Stimulated activated effector memory CD8-positive, alpha-beta T cell treated with anti-CD3 and anti-CD28 coated beads, Interleukin-12 subunit alpha, Interleukin-12 subunit beta, amount 100 ng/mL, for 72 hours (primary cell): ENCODE results near the gene LTO1.

ENCODE experiments used
- ATAC-seq: fragments of 150-1000 bp; cut with Tn5 transposase; 2 replicates; pipeline ENCODE4 v1.10.0; 2021
- DNase-seq, 2 donors: peaks; one replicate each; pipeline ENCODE4 v3.0.0; 2021 to 2022; ENCODE audit warnings: low spot score in 2 of 2
- H3K27ac Mint-ChIP-seq: one replicate; pipeline ENCODE4 v1.8.0; 2022; ENCODE audit warnings: mild to moderate bottlenecking, mixed read lengths
- H3K36me3 Mint-ChIP-seq: one replicate; pipeline ENCODE4 v1.8.0; 2022; ENCODE audit warnings: mild to moderate bottlenecking, mixed read lengths
- H3K4me1 Mint-ChIP-seq: one replicate; pipeline ENCODE4 v1.8.0; 2022; ENCODE audit warnings: mixed read lengths
- H3K4me3 Mint-ChIP-seq: one replicate; pipeline ENCODE4 v1.8.0; 2022; ENCODE audit warnings: mild to moderate bottlenecking, mixed read lengths
- H3K9me3 Mint-ChIP-seq: one replicate; pipeline ENCODE4 v1.8.0; 2022; ENCODE audit warnings: mixed read lengths

Gene LTO1

DNA sequence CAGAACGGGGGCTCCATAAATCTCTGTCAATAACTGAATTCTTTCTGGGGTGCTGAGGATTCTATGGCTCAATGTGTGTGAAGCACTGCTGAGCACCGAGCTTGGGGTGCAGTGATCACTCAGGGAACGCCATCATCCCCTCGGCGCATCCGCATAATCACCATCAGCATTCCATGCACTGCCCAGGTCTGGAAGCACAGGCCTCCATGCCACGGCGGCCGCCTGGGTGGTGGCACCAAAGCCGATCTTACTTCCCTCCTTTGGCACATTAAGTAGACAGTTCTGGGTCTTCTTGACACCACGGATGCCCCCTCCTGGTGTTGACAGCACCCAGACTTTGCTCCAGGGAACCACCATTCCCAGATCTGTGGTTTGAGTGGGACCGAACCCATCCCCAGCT, 15.6 kb downstream of the LTO1 start:
- Mint-ChIP-seq H3K36me3 (peaks cover 6% of the 10 kb centered on the region), H3K4me1 (no peaks in the 10 kb centered on the region), H3K27ac (no peak overlapping the region), H3K9me3 (no peaks in the 10 kb centered on the region), H3K4me3 (no peak overlapping the region)
- ATAC-seq (no peak), DNase-seq (no peak)

DNA sequence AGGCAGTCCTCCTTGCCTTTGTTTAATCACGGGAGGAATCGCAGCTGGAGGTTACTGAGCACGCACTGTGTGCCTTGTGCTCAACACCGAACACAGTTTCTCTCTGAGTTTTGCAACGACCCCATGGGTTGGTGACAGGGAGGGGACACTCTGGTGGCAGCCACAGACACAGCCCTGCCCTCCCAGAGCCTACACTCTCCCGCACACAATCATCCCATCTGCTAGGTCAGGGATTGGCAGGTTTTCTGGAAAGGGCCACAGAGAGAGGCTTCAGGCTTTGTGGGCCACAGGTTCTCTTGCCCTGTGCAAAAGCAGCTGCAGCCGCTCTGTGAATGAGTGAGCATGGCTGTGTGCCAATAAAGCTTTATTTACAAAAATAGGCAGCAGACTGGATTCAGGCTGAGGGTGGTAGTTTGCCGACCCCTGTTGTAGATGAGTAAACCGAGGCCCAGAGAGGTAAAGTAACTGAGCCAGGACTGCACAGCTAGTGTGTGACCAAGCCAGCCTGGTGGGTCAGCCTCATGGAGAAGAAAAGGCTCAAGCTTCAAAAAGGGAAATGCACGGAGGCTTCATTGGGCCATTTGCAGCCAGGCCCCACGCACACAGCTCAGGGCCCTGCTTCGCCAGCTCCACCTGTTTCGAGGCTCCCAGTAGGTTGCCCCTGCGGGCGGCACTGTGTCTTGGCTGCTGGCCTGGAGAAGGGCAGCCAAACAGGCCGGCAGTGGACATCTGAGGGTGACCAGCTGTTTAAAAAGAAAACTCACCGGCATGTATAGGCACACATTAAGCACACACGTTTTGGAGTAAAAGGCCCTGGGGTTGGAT, 16.3 kb downstream of the LTO1 start:
- ATAC-seq, result no peak
- Mint-ChIP-seq H3K9me3 (no peaks in the 10 kb centered on the region), H3K4me1 (no peaks in the 10 kb centered on the region), H3K4me3 (no peak overlapping the region), H3K27ac (no peak overlapping the region), H3K36me3 (peaks cover 6% of the 10 kb centered on the region)
- DNase-seq, result no peak

DNA sequence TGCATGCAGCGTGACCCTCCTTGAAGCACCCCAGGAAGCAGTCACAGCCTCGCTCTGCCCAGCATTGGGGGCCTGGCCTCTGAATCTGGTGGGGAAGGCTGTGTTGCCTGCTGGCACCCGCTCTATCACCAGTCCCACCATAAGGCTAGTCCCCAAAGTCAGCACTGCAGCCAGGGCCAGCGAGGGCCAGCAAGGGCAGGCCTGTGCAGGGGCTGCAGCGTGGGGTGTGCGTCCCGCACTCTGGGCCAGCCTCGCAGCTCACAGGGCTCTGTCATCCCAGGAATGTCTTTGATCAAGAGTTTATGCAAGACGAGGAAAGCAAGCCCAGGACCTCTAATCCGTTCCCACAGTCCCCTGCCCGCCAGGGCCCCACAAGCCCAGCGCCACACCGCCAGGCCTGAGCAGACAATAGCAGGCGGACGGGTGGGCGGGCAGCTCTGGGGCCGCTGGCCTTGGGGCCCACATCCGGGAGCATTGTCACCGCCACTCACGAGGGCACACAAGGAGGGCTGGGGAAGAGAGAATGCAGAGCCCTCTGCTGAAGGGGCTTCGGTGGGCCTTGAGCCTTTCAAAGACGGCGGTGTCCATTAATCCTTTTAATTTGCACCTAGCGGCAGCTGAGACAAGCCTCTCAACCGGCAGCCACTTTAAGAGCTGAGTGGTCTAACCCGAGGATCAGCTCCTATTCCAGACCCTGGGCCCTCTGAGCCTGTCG, 17.1 kb downstream of the LTO1 start:
- H3K4me1 Mint-ChIP-seq, result no peaks in the 10 kb centered on the region
- H3K36me3 Mint-ChIP-seq, result peaks cover 6% of the 10 kb centered on the region

DNA sequence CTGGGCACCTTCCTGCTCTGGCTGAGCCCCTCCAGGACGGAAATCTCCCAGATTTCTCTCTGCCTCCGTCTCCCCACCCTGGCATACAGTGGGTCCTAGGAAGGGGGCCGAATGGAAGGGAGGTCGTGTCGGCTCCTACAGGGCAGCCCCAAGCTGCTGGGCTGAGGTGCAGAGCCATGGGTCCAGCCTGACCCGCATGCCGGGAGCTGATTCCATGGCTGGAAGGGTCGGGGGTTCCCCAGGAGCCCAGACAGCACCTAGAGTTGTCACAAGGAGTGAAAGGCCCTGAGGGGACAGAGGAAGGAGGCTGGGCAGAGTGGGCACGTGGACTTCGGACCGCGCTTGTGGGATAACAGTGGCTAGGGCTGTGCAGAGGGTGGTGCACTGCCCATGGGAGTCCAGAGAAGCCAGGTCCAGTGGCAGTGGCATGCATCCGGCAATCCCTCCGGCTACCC, 17.7 kb downstream of the LTO1 start:
- ATAC-seq (no peak), DNase-seq (no peak)
- Mint-ChIP-seq H3K9me3 (no peaks in the 10 kb centered on the region), H3K4me3 (no peak overlapping the region), H3K36me3 (peaks cover 6% of the 10 kb centered on the region), H3K4me1 (no peaks in the 10 kb centered on the region), H3K27ac (no peak overlapping the region)

More for the DNA sequence above, 17.1 kb downstream of the LTO1 start:
- no peak overlapping the region for H3K27ac Mint-ChIP-seq
- H3K9me3 Mint-ChIP-seq, result no peaks in the 10 kb centered on the region
- DNase-seq, result no peak
- ATAC-seq, result no peak
- no peak overlapping the region for H3K4me3 Mint-ChIP-seq

DNA sequence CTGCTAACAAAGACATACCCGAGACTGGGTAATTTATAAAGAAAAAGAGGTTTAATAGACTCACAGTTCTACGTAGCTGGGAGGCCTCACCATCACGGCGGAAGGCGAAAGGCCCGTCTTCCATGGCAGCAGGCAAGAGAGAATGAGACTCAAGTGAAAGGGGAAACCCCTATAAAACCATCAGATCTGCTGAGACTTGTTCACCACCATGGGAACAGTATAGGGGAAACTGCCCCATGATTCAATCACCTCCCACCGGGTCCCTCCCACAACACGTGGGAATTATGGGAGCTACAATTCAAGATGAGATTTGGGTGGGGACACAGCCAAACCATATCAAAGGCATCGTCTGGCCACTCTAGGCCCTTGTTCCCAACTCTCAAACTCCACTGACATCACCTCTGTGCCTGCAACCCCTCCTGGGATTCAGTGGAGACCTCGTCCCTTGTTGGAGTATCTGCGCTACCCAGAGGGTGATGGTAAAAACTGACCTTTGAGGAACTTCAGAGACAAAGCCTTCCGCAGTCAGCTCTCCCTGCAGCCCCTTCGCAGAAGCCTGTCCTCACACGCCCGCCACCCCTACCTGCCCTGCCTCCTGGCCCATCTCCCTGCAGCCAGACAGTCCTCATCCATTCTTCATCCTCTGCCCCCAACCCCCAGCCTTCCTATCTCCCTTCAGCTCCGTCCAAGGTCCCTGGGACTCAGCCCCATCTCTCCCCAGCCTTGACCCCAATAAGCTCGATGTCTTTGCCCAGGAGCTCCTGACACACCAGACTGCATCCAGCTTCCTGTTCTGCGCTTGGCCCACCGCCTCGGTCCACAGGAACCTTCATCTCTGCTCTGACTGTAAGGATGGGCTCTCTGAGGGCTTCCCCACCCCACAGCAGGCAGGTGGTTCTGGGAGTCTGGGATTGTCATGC, 18.4 kb downstream of the LTO1 start:
- Mint-ChIP-seq H3K4me1 (no peaks in the 10 kb centered on the region), H3K9me3 (no peaks in the 10 kb centered on the region), H3K36me3 (peaks cover 6% of the 10 kb centered on the region), H3K4me3 (no peak overlapping the region), H3K27ac (no peak overlapping the region)
- DNase-seq (no peak), ATAC-seq (no peak)

DNA sequence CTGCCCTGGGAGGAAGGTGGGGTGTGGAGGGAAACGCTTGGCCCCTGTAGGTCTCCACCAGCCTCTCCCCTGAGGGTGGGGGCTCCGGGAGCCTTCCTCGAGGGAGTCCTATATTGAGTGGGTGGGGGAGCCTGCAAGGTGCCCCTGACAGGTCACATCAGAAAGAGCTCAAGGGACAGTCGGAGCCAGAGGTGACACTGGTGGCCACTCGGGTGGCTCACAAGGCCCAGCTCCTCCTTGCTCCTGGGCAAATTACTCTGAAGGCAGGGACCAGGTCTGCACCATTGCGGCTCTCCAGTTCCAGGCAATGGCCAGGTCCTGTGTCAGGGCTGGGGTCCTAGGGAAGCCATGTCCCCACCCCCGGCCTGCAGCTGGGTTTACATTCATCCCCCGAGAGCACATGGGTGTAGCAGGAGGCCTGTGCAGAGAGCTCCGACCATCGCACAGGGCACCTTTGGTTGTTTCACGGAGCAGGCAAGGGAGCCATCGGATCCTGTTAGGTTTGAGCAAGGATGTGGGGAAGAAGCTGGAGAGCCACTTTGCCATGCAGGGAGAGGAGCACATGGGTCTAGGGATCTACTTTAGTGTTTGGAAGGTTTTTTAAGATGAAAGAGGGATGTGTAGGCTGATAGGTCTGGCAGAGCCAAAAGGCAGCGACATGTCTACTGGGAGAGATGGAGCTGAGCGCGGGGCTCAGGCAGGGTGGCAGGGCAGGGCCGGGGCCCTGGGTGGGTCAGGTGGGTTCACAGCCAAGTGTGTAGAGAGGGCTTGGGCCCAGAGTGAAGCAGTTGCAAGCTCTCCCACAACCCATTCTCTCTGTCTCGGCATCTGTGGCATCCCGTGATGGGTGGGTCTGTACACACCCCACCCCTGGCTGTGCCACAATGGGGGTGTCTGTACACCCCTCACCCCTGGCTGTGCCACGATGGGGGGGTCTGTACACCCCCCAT, 19.4 kb downstream of the LTO1 start:
- H3K4me1 Mint-ChIP-seq, result no peaks in the 10 kb centered on the region
- ATAC-seq (no peak), DNase-seq (no peak)
- H3K9me3 Mint-ChIP-seq, result no peaks in the 10 kb centered on the region
- H3K36me3 Mint-ChIP-seq, result peaks cover 6% of the 10 kb centered on the region
- no peak overlapping the region for H3K4me3 Mint-ChIP-seq
- H3K27ac Mint-ChIP-seq, result no peak overlapping the region

DNA sequence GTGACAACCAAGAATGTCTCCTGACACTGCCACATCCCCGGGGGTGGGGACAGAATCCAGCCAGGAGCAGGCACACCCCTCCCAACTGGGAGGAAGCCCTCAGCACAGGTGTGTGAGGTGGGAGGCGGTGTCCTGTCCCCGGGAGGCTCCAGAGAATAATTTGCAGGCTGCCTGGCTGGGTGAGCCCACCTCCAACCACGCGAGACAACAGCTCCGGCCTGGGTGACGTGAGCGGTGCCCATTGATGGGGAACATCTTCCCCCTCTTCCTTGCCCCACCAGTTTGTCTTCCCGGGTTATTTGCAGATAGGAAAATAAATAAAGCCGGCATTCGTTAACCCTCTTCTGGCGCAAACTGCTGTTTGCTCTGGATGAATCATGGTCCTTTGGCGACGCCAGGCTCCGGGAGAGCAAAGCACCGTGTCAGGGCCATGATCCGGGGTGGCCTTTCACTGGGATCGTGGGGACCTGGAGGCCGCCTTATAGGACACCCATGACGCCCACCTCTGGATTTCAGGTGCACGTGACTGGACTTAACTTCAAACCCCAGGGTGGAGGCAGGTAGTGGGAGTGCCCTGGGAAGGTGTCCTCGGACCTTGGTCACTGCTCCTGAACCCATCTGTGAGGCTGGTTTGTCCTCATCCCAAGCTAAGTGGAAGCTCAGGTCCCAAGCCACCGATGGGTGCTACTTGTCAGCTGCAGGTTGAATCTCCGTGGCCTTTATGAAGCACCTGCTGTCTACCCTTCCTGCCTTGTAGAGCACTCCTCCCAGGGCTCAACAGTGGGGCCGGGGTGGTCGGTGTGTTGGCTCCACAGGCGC, 20.3 kb downstream of the LTO1 start:
- ATAC-seq (no peak), DNase-seq (no peak)
- Mint-ChIP-seq H3K27ac (no peak overlapping the region), H3K9me3 (no peaks in the 10 kb centered on the region), H3K4me1 (no peaks in the 10 kb centered on the region), H3K4me3 (no peak overlapping the region), H3K36me3 (peaks cover 6% of the 10 kb centered on the region)

DNA sequence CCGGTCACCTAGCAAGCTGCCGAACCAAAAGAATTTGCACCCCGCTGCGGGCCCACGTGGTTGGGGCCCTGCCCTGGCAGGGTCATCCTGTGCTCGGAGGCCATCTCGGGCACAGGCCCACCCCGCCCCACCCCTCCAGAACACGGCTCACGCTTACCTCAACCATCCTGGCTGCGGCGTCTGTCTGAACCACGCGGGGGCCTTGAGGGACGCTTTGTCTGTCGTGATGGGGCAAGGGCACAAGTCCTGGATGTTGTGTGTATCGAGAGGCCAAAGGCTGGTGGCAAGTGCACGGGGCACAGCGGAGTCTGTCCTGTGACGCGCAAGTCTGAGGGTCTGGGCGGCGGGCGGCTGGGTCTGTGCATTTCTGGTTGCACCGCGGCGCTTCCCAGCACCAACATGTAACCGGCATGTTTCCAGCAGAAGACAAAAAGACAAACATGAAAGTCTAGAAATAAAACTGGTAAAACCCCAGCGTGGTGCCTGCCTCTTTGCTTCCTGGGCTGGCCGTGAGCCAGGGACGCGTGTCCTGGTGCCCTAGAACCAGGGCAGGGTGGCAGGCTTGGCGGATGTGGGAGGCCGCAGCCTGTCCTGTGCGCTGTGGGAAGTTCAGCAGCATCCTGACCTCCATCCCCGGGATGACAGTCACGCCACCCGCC, 21.0 kb downstream of the LTO1 start:
- peaks cover 6% of the 10 kb centered on the region for H3K36me3 Mint-ChIP-seq
- no peaks in the 10 kb centered on the region for H3K4me1 Mint-ChIP-seq
- no peak for DNase-seq
- H3K9me3 Mint-ChIP-seq, result no peaks in the 10 kb centered on the region
- no peak overlapping the region for H3K4me3 Mint-ChIP-seq
- no peak overlapping the region for H3K27ac Mint-ChIP-seq
- no peak for ATAC-seq

DNA sequence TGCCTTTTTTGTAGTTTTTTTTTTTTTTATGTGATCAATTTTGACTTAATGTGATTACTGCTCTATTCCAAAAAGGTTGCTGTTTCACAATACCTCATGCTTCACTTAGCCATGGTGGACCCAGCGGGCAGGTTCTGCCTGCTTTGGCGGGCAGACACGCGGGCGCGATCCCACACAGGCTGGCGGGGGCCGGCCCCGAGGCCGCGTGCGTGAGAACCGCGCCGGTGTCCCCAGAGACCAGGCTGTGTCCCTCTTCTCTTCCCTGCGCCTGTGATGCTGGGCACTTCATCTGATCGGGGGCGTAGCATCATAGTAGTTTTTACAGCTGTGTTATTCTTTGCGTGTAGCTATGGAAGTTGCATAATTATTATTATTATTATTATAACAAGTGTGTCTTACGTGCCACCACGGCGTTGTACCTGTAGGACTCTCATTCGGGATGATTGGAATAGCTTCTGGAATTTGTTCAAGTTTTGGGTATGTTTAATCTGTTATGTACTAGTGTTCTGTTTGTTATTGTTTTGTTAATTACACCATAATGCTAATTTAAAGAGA, 21.7 kb downstream of the LTO1 start:
- DNase-seq, result no peak
- Mint-ChIP-seq H3K9me3 (no peaks in the 10 kb centered on the region), H3K36me3 (peaks cover 6% of the 10 kb centered on the region), H3K4me1 (no peaks in the 10 kb centered on the region), H3K27ac (no peak overlapping the region), H3K4me3 (no peak overlapping the region)
- ATAC-seq, result no peak

DNA sequence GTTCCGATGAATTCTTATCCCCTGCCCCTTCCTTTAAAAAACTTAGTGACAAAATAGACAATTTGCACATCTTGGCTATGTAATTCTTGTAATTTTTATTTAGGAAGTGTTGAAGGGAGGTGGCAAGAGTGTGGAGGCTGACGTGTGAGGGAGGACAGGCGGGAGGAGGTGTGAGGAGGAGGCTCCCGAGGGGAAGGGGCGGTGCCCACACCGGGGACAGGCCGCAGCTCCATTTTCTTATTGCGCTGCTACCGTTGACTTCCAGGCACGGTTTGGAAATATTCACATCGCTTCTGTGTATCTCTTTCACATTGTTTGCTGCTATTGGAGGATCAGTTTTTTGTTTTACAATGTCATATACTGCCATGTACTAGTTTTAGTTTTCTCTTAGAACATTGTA, 22.2 kb downstream of the LTO1 start:
- H3K4me1 Mint-ChIP-seq, result no peaks in the 10 kb centered on the region
- H3K27ac Mint-ChIP-seq, result no peak overlapping the region
- no peak overlapping the region for H3K4me3 Mint-ChIP-seq
- DNase-seq (no peak), ATAC-seq (no peak)
- H3K36me3 Mint-ChIP-seq, result peaks cover 6% of the 10 kb centered on the region
- no peaks in the 10 kb centered on the region for H3K9me3 Mint-ChIP-seq

DNA sequence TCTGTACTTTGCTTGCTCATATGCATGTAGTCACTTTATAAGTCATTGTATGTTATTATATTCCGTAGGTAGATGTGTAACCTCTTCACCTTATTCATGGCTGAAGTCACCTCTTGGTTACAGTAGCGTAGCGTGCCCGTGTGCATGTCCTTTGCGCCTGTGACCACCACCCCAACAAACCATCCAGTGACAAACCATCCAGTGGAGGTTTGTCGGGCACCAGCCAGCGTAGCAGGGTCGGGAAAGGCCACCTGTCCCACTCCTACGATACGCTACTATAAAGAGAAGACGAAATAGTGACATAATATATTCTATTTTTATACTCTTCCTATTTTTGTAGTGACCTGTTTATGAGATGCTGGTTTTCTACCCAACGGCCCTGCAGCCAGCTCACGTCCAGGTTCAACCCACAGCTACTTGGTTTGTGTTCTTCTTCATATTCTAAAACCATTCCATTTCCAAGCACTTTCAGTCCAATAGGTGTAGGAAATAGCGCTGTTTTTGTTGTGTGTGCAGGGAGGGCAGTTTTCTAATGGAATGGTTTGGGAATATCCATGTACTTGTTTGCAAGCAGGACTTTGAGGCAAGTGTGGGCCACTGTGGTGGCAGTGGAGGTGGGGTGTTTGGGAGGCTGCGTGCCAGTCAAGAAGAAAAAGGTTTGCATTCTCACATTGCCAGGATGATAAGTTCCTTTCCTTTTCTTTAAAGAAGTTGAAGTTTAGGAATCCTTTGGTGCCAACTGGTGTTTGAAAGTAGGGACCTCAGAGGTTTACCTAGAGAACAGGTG, 23.1 kb downstream of the LTO1 start:
- ATAC-seq (no peak), DNase-seq (no peak)
- Mint-ChIP-seq H3K4me1 (no peaks in the 10 kb centered on the region), H3K27ac (no peak overlapping the region), H3K9me3 (no peaks in the 10 kb centered on the region), H3K4me3 (no peak overlapping the region), H3K36me3 (peaks cover 1% of the 10 kb centered on the region)

DNA sequence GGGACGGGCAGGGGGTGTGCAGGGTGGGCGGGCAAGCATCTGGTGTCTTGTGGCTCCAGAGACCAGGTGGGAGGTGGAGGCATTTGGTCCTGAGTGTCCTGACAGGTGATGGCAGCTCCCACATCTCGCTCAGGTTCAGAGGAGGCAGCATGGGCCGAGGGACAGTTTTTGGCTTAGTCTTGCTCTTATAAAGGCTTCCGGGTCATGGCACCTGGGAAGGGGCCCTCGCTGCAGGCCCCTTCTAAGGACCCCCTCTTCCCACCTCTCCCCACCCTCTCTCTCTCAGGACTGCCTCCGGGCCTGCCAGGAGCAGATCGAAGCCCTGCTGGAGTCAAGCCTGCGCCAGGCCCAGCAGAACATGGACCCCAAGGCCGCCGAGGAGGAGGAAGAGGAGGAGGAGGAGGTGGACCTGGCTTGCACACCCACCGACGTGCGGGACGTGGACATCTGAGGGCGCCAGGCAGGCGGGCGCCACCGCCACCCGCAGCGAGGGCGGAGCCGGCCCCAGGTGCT, 24.3 kb downstream of the LTO1 start:
- DNase-seq (no peak), ATAC-seq (no peak)
- H3K36me3 Mint-ChIP-seq, result no peaks in the 10 kb centered on the region
- no peaks in the 10 kb centered on the region for H3K9me3 Mint-ChIP-seq
- H3K27ac Mint-ChIP-seq, result no peak overlapping the region
- no peaks in the 10 kb centered on the region for H3K4me1 Mint-ChIP-seq
- no peak overlapping the region for H3K4me3 Mint-ChIP-seq
